IMR-90 (cell line): ENCODE measurements around the gene N4BP2L1. TPM values are rescaled to one million over a fixed set of nuclear protein-coding genes. Genes with fewer than 3 reads are reported as not detected.

Experiments used
- ATAC-seq: fragments of 200-7000 bp; cut with Tn5 transposase; 2 replicates; pipeline ENCODE4 v1.9.1; 2020; ENCODE audit warnings: low read depth, mild to moderate bottlenecking, moderate library complexity
- BruUV-seq: library from RNA; stranded (reverse); fragments of 400-500 nt; replicated peaks from 2 replicates; lab custom pipeline; 2021; lab: Mats Ljungman, UMichigan
- CTCF ChIA-PET: fragments of 300-600 bp; formaldehyde crosslinking; extraction: SDS; loops from one replicate; lab custom pipeline; 2021; ENCODE audit warnings: antibody characterized with exemption; lab: Yijun Ruan, JAX
- POLR2A ChIA-PET: fragments of 300-600 bp; sonication (Branson Sonifier 250); formaldehyde crosslinking; loops from one replicate; lab custom pipeline; 2022; ENCODE audit warnings: antibody characterized with exemption; ENCODE audit not compliant: unreplicated experiment; lab: Charles Lee
- DNase-seq: peaks from one replicate; pipeline ENCODE4 v3.0.0; 2013
- H2AFZ ChIP-seq: replicated peaks from 2 replicates; pipeline ENCODE3; 2013; ENCODE audit warnings: low read length, mild to moderate bottlenecking; ENCODE audit not compliant: poor library complexity
- H2AK5ac ChIP-seq: 2 replicates; pipeline ENCODE4 v1.6.1; 2013; ENCODE audit warnings: low read depth, low read length, inconsistent platforms
- H2AK9ac ChIP-seq: replicated peaks from 2 replicates; pipeline ENCODE3; 2013; ENCODE audit warnings: mild to moderate bottlenecking, low read depth, low read length, moderate library complexity; ENCODE audit not compliant: poor library complexity
- H2BK120ac ChIP-seq: 2 replicates; pipeline ENCODE4 v1.6.1; 2013; ENCODE audit warnings: low read depth, low read length, inconsistent platforms
- H2BK15ac ChIP-seq: 3 replicates; pipeline ENCODE4 v1.6.1; 2013; ENCODE audit warnings: low read depth, low read length, inconsistent platforms
- H2BK20ac ChIP-seq: 2 replicates; pipeline ENCODE4 v1.6.1; 2013; ENCODE audit warnings: low read depth, mild to moderate bottlenecking, inconsistent platforms, low read length, moderate library complexity
- H2BK5ac ChIP-seq: 2 replicates; pipeline ENCODE4 v1.6.1; 2013; ENCODE audit warnings: mild to moderate bottlenecking, low read depth, low read length, inconsistent platforms; ENCODE audit not compliant: poor library complexity, severe bottlenecking
- H3K14ac ChIP-seq: replicated peaks from 2 replicates; pipeline ENCODE4 v1.6.1; 2013; ENCODE audit warnings: low read depth, low read length, inconsistent platforms
- H3K18ac ChIP-seq: 2 replicates; pipeline ENCODE4 v1.6.1; 2013; ENCODE audit warnings: low read depth, low read length, control low read depth
- H3K23ac ChIP-seq: 2 replicates; pipeline ENCODE4 v1.6.1; 2013; ENCODE audit warnings: low read depth, low read length, inconsistent platforms
- H3K27ac ChIP-seq: 2 replicates; pipeline ENCODE4 v1.5.1; 2013; ENCODE audit warnings: mild to moderate bottlenecking, control low read depth, low read length; ENCODE audit not compliant: insufficient read depth
- H3K27me3 ChIP-seq: 2 replicates; pipeline ENCODE4 v1.6.1; 2013; ENCODE audit warnings: low read length; ENCODE audit not compliant: control insufficient read depth, insufficient read depth
- H3K36me3 ChIP-seq: 2 replicates; pipeline ENCODE4 v1.6.1; 2013; ENCODE audit warnings: low read length, mixed read lengths; ENCODE audit not compliant: control insufficient read depth, insufficient read depth
- H3K4ac ChIP-seq: 2 replicates; pipeline ENCODE4 v1.6.1; 2013; ENCODE audit warnings: low read depth, low read length, inconsistent platforms
- H3K4me1 ChIP-seq: 2 replicates; pipeline ENCODE4 v1.6.1; 2013; ENCODE audit warnings: low read length, mixed read lengths; ENCODE audit not compliant: control insufficient read depth, insufficient read depth
- H3K4me2 ChIP-seq: 2 replicates; pipeline ENCODE4 v1.6.1; 2013; ENCODE audit warnings: low read depth, mild to moderate bottlenecking, control low read depth, low read length, moderate library complexity
- H3K4me3 ChIP-seq: 2 replicates; pipeline ENCODE4 v1.5.1; 2013; ENCODE audit warnings: low read depth, mild to moderate bottlenecking, control low read depth, low read length, moderate library complexity; ENCODE audit not compliant: insufficient read depth
- H3K56ac ChIP-seq: 2 replicates; pipeline ENCODE4 v1.6.1; 2013; ENCODE audit warnings: low read length, inconsistent platforms; ENCODE audit not compliant: insufficient read depth; ENCODE audit errors: extremely low read depth
- H3K79me1 ChIP-seq, 2 experiments: 2 replicates each; pipeline ENCODE4 v1.6.1; 2013; ENCODE audit warnings: low read length in 2 of 2, inconsistent platforms in 1 of 2, low read depth in 1 of 2
- H3K9ac ChIP-seq: 2 replicates; pipeline ENCODE4 v1.6.1; 2013; ENCODE audit warnings: low read depth, low read length, control low read depth
- H3K9me1 ChIP-seq: 2 replicates; pipeline ENCODE4 v1.6.1; 2013; ENCODE audit warnings: low read length, inconsistent platforms; ENCODE audit not compliant: insufficient read depth
- H3K9me3 ChIP-seq: 2 replicates; pipeline ENCODE4 v1.6.1; 2013; ENCODE audit warnings: low read length; ENCODE audit not compliant: control insufficient read depth, insufficient read depth
- H4K20me1 ChIP-seq: 2 replicates; pipeline ENCODE4 v1.6.1; 2013; ENCODE audit warnings: low read length, inconsistent platforms; ENCODE audit not compliant: insufficient read depth
- H4K5ac ChIP-seq: 2 replicates; pipeline ENCODE4 v1.6.1; 2013; ENCODE audit warnings: mild to moderate bottlenecking, low read depth, low read length, control low read depth
- H4K8ac ChIP-seq, 2 experiments: 2 replicates each; pipeline ENCODE4 v1.6.1; 2013; ENCODE audit warnings: low read depth in 2 of 2, low read length in 2 of 2, control low read depth in 1 of 2, inconsistent platforms in 1 of 2
- H4K91ac ChIP-seq: 2 replicates; pipeline ENCODE4 v1.6.1; 2013; ENCODE audit warnings: low read depth, low read length, inconsistent platforms; ENCODE audit not compliant: insufficient read depth
- CEBPB ChIP-seq: IDR thresholded peaks from 2 replicates; pipeline ENCODE4 v1.6.1; 2012; ENCODE audit warnings: low read depth, low read length, improper control_type of control experiment
- RAD21 ChIP-seq: IDR thresholded peaks from 2 replicates; pipeline ENCODE4 v1.6.1; 2012; ENCODE audit warnings: low read length, improper control_type of control experiment
- WGBS, 2 experiments: methylation state at CpG; one replicate each; pipeline versions ENCODE4 v1.1.5 to v1.1.7; 2013; ENCODE audit warnings: missing lambda C conversion rate in 2 of 2; ENCODE audit not compliant: insufficient read length in 1 of 2; ENCODE audit errors: extremely low coverage in 2 of 2; 5-methylcytosine and 5-hydroxymethylcytosine counted together
- dilution Hi-C: fragments of 300-500 bp; cut with HindIII; formaldehyde crosslinking; loops from one replicate; pipeline ENCODE4 v1.14.3; 2018; ENCODE audit warnings: low sequenced_read_pairs; ENCODE audit not compliant: unreplicated experiment
- in situ Hi-C: fragments of 300-500 bp; cut with MboI; formaldehyde crosslinking; loops from 3 replicates; pipeline ENCODE4 v1.14.3; 2019; ENCODE audit warnings: low sequenced_read_pairs, inconsistent platforms, mixed read lengths
- intact Hi-C: fragments of 100-400 bp; cut with micrococcal nuclease; formaldehyde crosslinking; loops from 2 replicates; pipeline ENCODE4 v1.10.0; 2022
- polyA plus RNA-seq, 3 experiments: library from polyadenylated mRNA; depleted of rRNA; stranded (reverse); fragments of >200 nt; gene quantifications; 2 replicates each; pipeline ENCODE4 v1.2.3, GENCODE V29; 2012; ENCODE audit warnings: low replicate concordance in 1 of 3
- total RNA-seq: library from RNA; depleted of rRNA; stranded (reverse); fragments of >200 nt; gene quantifications from 2 replicates; pipeline ENCODE4 v1.2.3, GENCODE V29; 2012

The N4BP2L1 gene
- total and polyA plus RNA-seq, 2 of the 4 experiments (the other 2 are of a cell fraction): 0.18 to 0.46 TPM

DNA sequence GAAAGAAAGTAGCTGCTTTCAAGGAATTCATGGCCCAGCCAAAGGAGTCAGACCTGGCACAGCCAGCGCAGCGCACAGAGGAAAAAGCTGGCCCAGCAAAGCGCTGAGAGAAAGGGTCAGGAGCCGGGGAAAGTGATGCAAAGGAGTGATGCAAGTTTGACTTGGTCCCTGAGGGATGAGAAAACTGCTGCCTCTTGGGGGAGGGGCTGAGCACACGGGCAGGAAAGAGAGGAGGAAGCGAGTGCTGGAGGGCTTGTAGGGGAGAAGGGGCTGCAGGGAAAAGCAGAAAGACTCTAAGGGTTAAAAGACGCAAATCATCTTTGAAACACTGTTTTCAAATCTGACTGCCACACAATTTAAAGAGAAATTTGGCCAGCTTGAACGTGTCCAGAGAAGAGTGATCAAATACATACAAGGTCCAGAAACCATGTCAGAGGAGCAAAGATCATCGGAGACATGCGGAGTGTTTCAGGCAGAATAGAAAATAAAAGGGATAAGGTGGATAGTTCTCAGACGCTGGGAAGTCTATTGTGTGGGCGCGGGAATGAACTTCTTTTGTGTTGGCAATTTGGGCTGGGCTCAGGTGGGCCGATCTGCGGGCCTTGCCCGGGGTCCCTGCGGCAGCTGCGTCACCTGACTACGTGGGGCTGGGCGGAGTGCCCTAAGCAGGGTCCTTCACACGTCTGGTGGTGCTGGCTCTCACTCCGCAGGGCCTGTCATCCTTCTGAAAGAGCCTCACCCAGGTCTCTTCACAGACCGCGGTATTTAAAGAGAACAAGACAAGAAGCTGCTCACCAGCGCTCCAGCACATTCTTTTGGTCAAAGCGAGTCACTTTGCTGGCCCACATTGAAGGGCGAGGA is 18.1 kb downstream of the N4BP2L1 start:
- in situ Hi-C loops: no loop called here
- no peak overlapping the region for H3K4ac ChIP-seq
- intact Hi-C loops: no loop called here
- no peaks in the 10 kb centered on the region for H3K79me1 ChIP-seq
- peak overlapping the region; percentile 83 for H2AFZ ChIP-seq
- H3K27me3 ChIP-seq: no peaks in the 10 kb centered on the region
- H2BK15ac ChIP-seq: no peak overlapping the region
- H2BK120ac ChIP-seq: no peak overlapping the region
- H4K5ac ChIP-seq: no peak overlapping the region; the same call in 1 of the 2 replicates
- no peaks in the 10 kb centered on the region for H3K9me1 ChIP-seq
- BruUV-seq: no TSS peak
- H3K36me3 ChIP-seq: no peaks in the 10 kb centered on the region
- no peak overlapping the region for H3K27ac ChIP-seq
- no peak overlapping the region for H2BK20ac ChIP-seq
- DNase-seq: peak; percentile 63
- no peak overlapping the region for H3K9ac ChIP-seq
- no peak overlapping the region for H3K23ac ChIP-seq
- WGBS, 2 experiments: 32% methylated on average over 12 of the region's 27 CpGs; no CpG with 5 or more reads in 1 of the 2 experiments
- no peaks in the 10 kb centered on the region for H3K9me3 ChIP-seq
- H4K8ac ChIP-seq: peak overlapping the region in 1 of 2 experiments; percentile 14; a peak in 2 of 4 replicates
- no peak for TF ChIP-seq RAD21
- peak; percentile 80 for TF ChIP-seq CEBPB
- H3K4me2 ChIP-seq: peak overlapping the region; percentile 24
- no peak overlapping the region for H3K56ac ChIP-seq
- H2AK5ac ChIP-seq: no peak overlapping the region
- peaks cover 5% of the 10 kb centered on the region for H3K4me1 ChIP-seq
- ChIA-PET CTCF (interaction anchor here (1.0 kb wide), 1 partner anchor 10 kb away, joined by 3 read pairs; no protein-coding TSS in a partner anchor), POLR2A (interaction anchor here (0.5 kb wide), 1 partner anchor 13 kb away, joined by 4 read pairs; no protein-coding TSS in a partner anchor)
- H3K4me3 ChIP-seq: no peak overlapping the region
- H3K18ac ChIP-seq: no peak overlapping the region
- no peak overlapping the region for H2AK9ac ChIP-seq
- no peak overlapping the region for H2BK5ac ChIP-seq
- H3K14ac ChIP-seq: no peak overlapping the region
- H4K20me1 ChIP-seq: no peaks in the 10 kb centered on the region
- no peak overlapping the region for H4K91ac ChIP-seq
- ATAC-seq: peak; percentile 85
- dilution Hi-C loops: no loop called here
